Measurements from ENCODE around the gene PIK3R2. TPM values are rescaled to one million over a fixed set of nuclear protein-coding genes. Genes with fewer than 3 reads are reported as not detected.

PIK3R2 gene
- total and polyA plus RNA-seq, 2 of the 13 experiments (the other 11 are each of a cell fraction or from before 2014, with no cell fraction given) = 18.6 to 25.3 TPM

DNA sequence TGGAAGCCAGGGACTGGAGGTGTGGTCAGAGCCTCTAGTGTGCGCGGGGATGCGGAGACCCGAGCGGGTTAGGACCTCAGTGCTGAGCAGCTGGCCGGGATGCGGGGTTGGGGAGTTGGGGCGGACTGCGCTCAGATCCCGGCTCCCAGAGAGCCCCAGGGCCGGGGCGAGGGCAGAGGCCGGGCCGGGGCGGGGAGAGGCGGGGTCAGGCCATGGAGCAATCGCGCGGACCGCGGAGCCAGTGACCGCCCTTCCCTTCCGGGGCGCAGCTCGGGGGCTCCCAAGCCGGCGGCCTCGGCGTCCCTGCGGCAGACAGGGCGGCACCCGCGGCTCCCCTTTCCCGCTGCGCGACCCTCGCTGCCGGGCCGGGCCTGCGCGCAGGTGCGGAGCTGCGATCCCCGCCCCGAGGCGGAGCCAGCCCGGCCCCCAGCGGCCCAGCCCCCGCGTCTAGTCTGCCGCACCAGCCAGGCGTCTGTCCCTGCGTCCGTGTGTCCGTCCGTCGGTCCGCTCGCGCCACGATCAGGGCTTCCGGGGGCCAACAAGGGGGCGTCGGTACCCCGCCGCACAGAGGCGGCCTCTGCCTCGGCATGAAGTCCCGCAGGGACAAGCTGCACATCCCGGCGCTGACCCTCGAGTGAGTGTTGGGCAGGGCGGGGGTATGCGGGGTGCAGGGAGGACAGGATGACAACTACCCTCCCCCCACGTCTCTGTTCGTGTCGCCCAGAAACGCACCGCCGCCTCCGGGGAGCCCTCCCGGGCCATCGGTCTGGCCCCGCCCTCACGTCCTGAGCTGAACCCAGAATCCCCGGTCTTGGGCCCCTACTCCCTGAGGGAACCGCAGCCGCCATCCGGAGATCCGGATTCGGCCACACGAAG, 43.0 kb upstream of the PIK3R2 start (continued):
- TF ChIP-seq PHF8 (CRISPR knock-in tag; IDR thresholded peaks at IDR 0.05) = peak; percentile 55
- no peak for TF ChIP-seq HNRNPH1 (optimal IDR thresholded peaks at IDR 0.05; ENCODE audit: low read depth, low read length)
- no peak for TF ChIP-seq CENPT (CRISPR knock-in tag; IDR thresholded peaks at IDR 0.05; ENCODE audit: low read depth)
- no peak; the same call in none of the 2 replicates for TF ChIP-seq ATF7-NPFF (CRISPR knock-in tag; IDR thresholded peaks at IDR 0.05; ENCODE audit: low read depth)
- peak; percentile 39; the same call in 1 of the 2 replicates for TF ChIP-seq RXRB (CRISPR knock-in tag; IDR thresholded peaks at IDR 0.05; ENCODE audit: borderline replicate concordance)
- TF ChIP-seq, protein P1, sequence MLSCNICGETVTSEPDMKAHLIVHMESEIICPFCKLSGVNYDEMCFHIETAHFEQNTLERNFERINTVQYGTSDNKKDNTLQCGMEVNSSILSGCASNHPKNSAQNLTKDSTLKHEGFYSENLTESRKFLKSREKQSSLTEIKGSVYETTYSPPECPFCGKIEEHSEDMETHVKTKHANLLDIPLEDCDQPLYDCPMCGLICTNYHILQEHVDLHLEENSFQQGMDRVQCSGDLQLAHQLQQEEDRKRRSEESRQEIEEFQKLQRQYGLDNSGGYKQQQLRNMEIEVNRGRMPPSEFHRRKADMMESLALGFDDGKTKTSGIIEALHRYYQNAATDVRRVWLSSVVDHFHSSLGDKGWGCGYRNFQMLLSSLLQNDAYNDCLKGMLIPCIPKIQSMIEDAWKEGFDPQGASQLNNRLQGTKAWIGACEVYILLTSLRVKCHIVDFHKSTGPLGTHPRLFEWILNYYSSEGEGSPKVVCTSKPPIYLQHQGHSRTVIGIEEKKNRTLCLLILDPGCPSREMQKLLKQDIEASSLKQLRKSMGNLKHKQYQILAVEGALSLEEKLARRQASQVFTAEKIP (CRISPR knock-in tag; IDR thresholded peaks at IDR 0.05; ENCODE audit: borderline replicate concordance) = no peak
- TF ChIP-seq TARDBP (CRISPR knock-in tag; IDR thresholded peaks at IDR 0.05) = peak; percentile 31; the same call in 1 of the 2 replicates
- no peak for TF ChIP-seq IRF2 (CRISPR knock-in tag; IDR thresholded peaks at IDR 0.05)
- no peak for TF ChIP-seq ZBTB43 (CRISPR knock-in tag; conservative IDR thresholded peaks at IDR 0.05)
- no peak for TF ChIP-seq ZNF737 (CRISPR knock-in tag; IDR thresholded peaks at IDR 0.05; ENCODE audit: borderline replicate concordance)
- peak; percentile 52 for TF ChIP-seq POLR2AphosphoS5 (IDR thresholded peaks at IDR 0.05; ENCODE audit: low read depth, low read length)
- TF ChIP-seq AGO1 (IDR thresholded peaks at IDR 0.05; ENCODE audit: low read depth, low read length, poor library complexity, severe bottlenecking) = no peak
- no peak for TF ChIP-seq SMAD9 (CRISPR knock-in tag; IDR thresholded peaks at IDR 0.05)
- TF ChIP-seq CAMTA2 (CRISPR knock-in tag; IDR thresholded peaks at IDR 0.05; ENCODE audit: borderline replicate concordance) = no peak
- TF ChIP-seq ZNF556 (CRISPR knock-in tag; IDR thresholded peaks at IDR 0.05; ENCODE audit: borderline replicate concordance) = no peak; the same call in 1 of the 2 replicates
- no peak; the same call in 1 of the 2 replicates for TF ChIP-seq SP5 (CRISPR knock-in tag; IDR thresholded peaks at IDR 0.05; ENCODE audit: borderline replicate concordance, low read depth)
- no peak for TF ChIP-seq ZNF644 (CRISPR knock-in tag; IDR thresholded peaks at IDR 0.05; ENCODE audit: low read depth)
- TF ChIP-seq ZNF20 (CRISPR knock-in tag; IDR thresholded peaks at IDR 0.05) = no peak
- TF ChIP-seq IRF1 (CRISPR knock-in tag; IDR thresholded peaks at IDR 0.05; ENCODE audit: low read depth) = no peak
- TF ChIP-seq HOXA9 (CRISPR knock-in tag; IDR thresholded peaks at IDR 0.05; ENCODE audit: borderline replicate concordance) = no peak; the same call in 1 of the 2 replicates
- TF ChIP-seq, protein P2, sequence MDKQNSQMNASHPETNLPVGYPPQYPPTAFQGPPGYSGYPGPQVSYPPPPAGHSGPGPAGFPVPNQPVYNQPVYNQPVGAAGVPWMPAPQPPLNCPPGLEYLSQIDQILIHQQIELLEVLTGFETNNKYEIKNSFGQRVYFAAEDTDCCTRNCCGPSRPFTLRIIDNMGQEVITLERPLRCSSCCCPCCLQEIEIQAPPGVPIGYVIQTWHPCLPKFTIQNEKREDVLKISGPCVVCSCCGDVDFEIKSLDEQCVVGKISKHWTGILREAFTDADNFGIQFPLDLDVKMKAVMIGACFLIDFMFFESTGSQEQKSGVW (CRISPR knock-in tag; IDR thresholded peaks at IDR 0.05; ENCODE audit: borderline replicate concordance) = no peak
- no peak for TF ChIP-seq ZBTB1 (CRISPR knock-in tag; IDR thresholded peaks at IDR 0.05; ENCODE audit: borderline replicate concordance)
- TF ChIP-seq KMT2B (CRISPR knock-in tag; IDR thresholded peaks at IDR 0.05) = no peak
- no peak for TF ChIP-seq AHR (CRISPR knock-in tag; IDR thresholded peaks at IDR 0.05)
- no peak for TF ChIP-seq HMGA1 (CRISPR knock-in tag; conservative IDR thresholded peaks at IDR 0.05)
- TF ChIP-seq HES4 (CRISPR knock-in tag; IDR thresholded peaks at IDR 0.05; ENCODE audit: borderline replicate concordance) = no peak
- no peak for TF ChIP-seq ZFP1 (CRISPR knock-in tag; IDR thresholded peaks at IDR 0.05)
